Smooth muscle cell (in vitro differentiated cells): Measurements from ENCODE around the gene TM9SF2. TPM values are rescaled to one million over a fixed set of nuclear protein-coding genes. Genes with fewer than 3 reads are reported as not detected.

Source experiments
- DNase-seq: peaks from one replicate; lab custom pipeline; 2025; ENCODE audit not compliant: unreplicated experiment; lab: John Stamatoyannopoulos, UW
- H2AFZ ChIP-seq: fragments of 200-600 bp; sonication (generic); 2 replicates; pipeline ENCODE4 v1.6.0; 2016; ENCODE audit warnings: antibody characterized with exemption, low read depth, mild to moderate bottlenecking
- H3F3A ChIP-seq: fragments of 200-600 bp; sonication (generic); 2 replicates; pipeline ENCODE4 v1.6.0; 2017; ENCODE audit warnings: antibody characterized with exemption, low read depth
- H3K27ac ChIP-seq: fragments of 200-600 bp; sonication (generic); 2 replicates; pipeline ENCODE4 v1.5.1; 2016; ENCODE audit warnings: low read depth, mild to moderate bottlenecking
- H3K27me3 ChIP-seq: fragments of 200-600 bp; sonication (generic); 2 replicates; pipeline ENCODE4 v1.6.1; 2016; ENCODE audit warnings: low read depth, mild to moderate bottlenecking
- H3K36me3 ChIP-seq: fragments of 200-600 bp; sonication (generic); 2 replicates; pipeline ENCODE4 v1.5.1; 2016; ENCODE audit warnings: low read depth
- H3K4me1 ChIP-seq: fragments of 200-600 bp; sonication (generic); 2 replicates; pipeline ENCODE4 v1.5.1; 2016; ENCODE audit warnings: low read depth
- H3K4me2 ChIP-seq: fragments of 200-600 bp; sonication (generic); 2 replicates; pipeline ENCODE4 v1.6.0; 2016; ENCODE audit warnings: mild to moderate bottlenecking
- H3K4me3 ChIP-seq: fragments of 200-600 bp; sonication (generic); 2 replicates; pipeline ENCODE4 v1.5.1; 2016; ENCODE audit warnings: mild to moderate bottlenecking
- H3K79me2 ChIP-seq: fragments of 200-600 bp; sonication (generic); 2 replicates; pipeline ENCODE4 v1.6.0; 2016; ENCODE audit warnings: low read depth, mild to moderate bottlenecking
- H3K9ac ChIP-seq: fragments of 200-600 bp; sonication (generic); 2 replicates; pipeline ENCODE4 v1.6.0; 2016; ENCODE audit warnings: low read depth
- H3K9me3 ChIP-seq: fragments of 200-600 bp; sonication (generic); replicated peaks from 2 replicates; pipeline ENCODE4 v1.5.1; 2016; ENCODE audit warnings: low read depth
- H4K20me1 ChIP-seq: fragments of 200-600 bp; sonication (generic); 2 replicates; pipeline ENCODE4 v1.6.0; 2016; ENCODE audit warnings: low read depth
- CTCF ChIP-seq: fragments of 200-600 bp; sonication (generic); IDR thresholded peaks from 2 replicates; pipeline ENCODE4 v1.5.1; 2017; ENCODE audit warnings: borderline replicate concordance, mild to moderate bottlenecking, antibody characterized with exemption; ENCODE audit not compliant: insufficient read depth, poor library complexity, severe bottlenecking
- WGBS: methylation state at CpG from one replicate; pipeline ENCODE4 v1.1.7; 2016; ENCODE audit warnings: low lambda C conversion rate; 5-methylcytosine and 5-hydroxymethylcytosine counted together
- polyA plus RNA-seq: library from polyadenylated mRNA; unstranded; fragments of >200 nt; fragmentation: Nextera tagmentation; extraction: Ambion mirVana; gene quantifications from 2 replicates; pipeline ENCODE4 v1.2.1, GENCODE V29; 2016
- total RNA-seq: library from RNA; depleted of rRNA; stranded (reverse); fragments of >200 nt; gene quantifications from 2 replicates; pipeline ENCODE4 v1.2.3, GENCODE V29; 2014

The TM9SF2 gene
- total and polyA plus RNA-seq, 2 experiments from 2014 or later, result 195 to 272 TPM

- H4K20me1 ChIP-seq, result peaks cover 62% of the 10 kb centered on the region
- H3K36me3 ChIP-seq, result peaks cover 16% of the 10 kb centered on the region
- H3K4me3 ChIP-seq, result no peak overlapping the region
- no peaks in the 10 kb centered on the region for H3K4me1 ChIP-seq
- H3K9me3 ChIP-seq, result no peaks in the 10 kb centered on the region
- H3K27ac ChIP-seq, result no peak overlapping the region
- no peak overlapping the region for H3K9ac ChIP-seq
- H2AFZ ChIP-seq, result no peak overlapping the region
- DNase-seq, result no peak
- TF ChIP-seq CTCF, result no peak
- H3K4me2 ChIP-seq, result no peak overlapping the region
- no peaks in the 10 kb centered on the region for H3K27me3 ChIP-seq
- H3K79me2 ChIP-seq, result no peaks in the 10 kb centered on the region
- WGBS, result 79% methylated on average over 1 of the region's 1 CpG
- no peaks in the 10 kb centered on the region for H3F3A ChIP-seq
Observed at GRCh38 chr13:99540530-99540929, 39.3 kb downstream of the TM9SF2 start.

GRCh38 chr13:99542788-99543406 lies 41.6 kb downstream of the TM9SF2 start:
- no peaks in the 10 kb centered on the region for H3K4me1 ChIP-seq
- no peak for TF ChIP-seq CTCF
- H3K27me3 ChIP-seq, result no peaks in the 10 kb centered on the region
- H3K36me3 ChIP-seq, result peaks cover 12% of the 10 kb centered on the region
- DNase-seq, result no peak
- 94% methylated on average over 8 of the region's 8 CpGs for WGBS
- no peak overlapping the region for H3K4me3 ChIP-seq
- no peak overlapping the region for H2AFZ ChIP-seq
- H3F3A ChIP-seq, result no peaks in the 10 kb centered on the region
- no peak overlapping the region for H3K4me2 ChIP-seq
- H3K9ac ChIP-seq, result no peak overlapping the region
- peaks cover 38% of the 10 kb centered on the region for H4K20me1 ChIP-seq
- no peaks in the 10 kb centered on the region for H3K79me2 ChIP-seq
- H3K27ac ChIP-seq, result no peak overlapping the region
- no peaks in the 10 kb centered on the region for H3K9me3 ChIP-seq

DNA sequence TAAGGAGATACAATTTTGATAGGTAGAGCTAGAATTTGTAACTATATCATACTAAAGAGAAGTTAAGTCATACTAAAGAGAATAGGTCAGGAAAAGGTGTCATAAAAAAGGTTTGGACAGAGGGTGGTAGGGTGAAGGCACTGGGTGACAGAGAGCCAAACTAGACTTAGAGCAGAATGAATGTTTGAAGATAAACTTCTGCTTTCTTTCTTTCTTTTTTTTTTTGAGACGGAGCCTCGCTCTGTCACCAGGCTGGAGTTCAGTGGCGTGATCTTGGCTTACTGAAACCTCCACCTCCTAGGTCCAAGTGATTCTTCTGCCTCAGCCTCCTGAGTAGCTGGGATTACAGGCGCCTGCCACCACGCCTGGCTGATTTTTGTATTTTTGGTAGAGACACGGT lies 44.1 kb downstream of the TM9SF2 start:
- Histone ChIP-seq H3K4me2 (no peak overlapping the region), H3K9me3 (no peaks in the 10 kb centered on the region), H3K27ac (no peak overlapping the region), H3K4me1 (no peaks in the 10 kb centered on the region), H3K27me3 (no peaks in the 10 kb centered on the region), H4K20me1 (peaks cover 22% of the 10 kb centered on the region), H3K9ac (no peak overlapping the region), H3K36me3 (peaks cover 14% of the 10 kb centered on the region), H3F3A (no peaks in the 10 kb centered on the region), H3K79me2 (no peaks in the 10 kb centered on the region), H2AFZ (no peak overlapping the region), H3K4me3 (no peak overlapping the region)
- no peak for TF ChIP-seq CTCF
- no peak for DNase-seq
- WGBS, result 100% methylated on average over 6 of the region's 6 CpGs

GRCh38 chr13:99545979-99546378 lies 44.7 kb downstream of the TM9SF2 start:
- DNase-seq, result no peak
- Histone ChIP-seq H3K79me2 (no peaks in the 10 kb centered on the region), H2AFZ (no peak overlapping the region), H3K36me3 (peaks cover 13% of the 10 kb centered on the region), H4K20me1 (peaks cover 16% of the 10 kb centered on the region), H3K27ac (no peak overlapping the region), H3F3A (no peaks in the 10 kb centered on the region), H3K9me3 (no peaks in the 10 kb centered on the region), H3K9ac (no peak overlapping the region), H3K4me2 (no peak overlapping the region), H3K4me3 (no peak overlapping the region), H3K27me3 (no peaks in the 10 kb centered on the region), H3K4me1 (no peaks in the 10 kb centered on the region)
- no peak for TF ChIP-seq CTCF
- WGBS, result 92% methylated on average over 7 of the region's 7 CpGs
